Gastrocnemius medialis (tissue), 4 donors: ENCODE results near the gene GLB1L2.

Source experiments
- POLR2A ChIP-seq, 2 donors: fragments of 450-650 bp; IDR thresholded peaks; one replicate each; pipeline ENCODE4 v1.6.1; 2017; ENCODE audit warnings: antibody characterized with exemption in 2 of 2, mild to moderate bottlenecking in 2 of 2, moderate library complexity in 2 of 2
- TF ChIP-seq, protein P1 (sequence below), 5 experiments: fragments of 450-650 bp in 3 of 5; fragments of 200-600 bp in 2 of 5; sonication (generic) in 2 of 5; IDR thresholded peaks in 4 of 5; conservative IDR thresholded peaks in 1 of 5; 1 replicate in 4 of 5; 2 replicates in 1 of 5; pipeline ENCODE4 v1.5.1; 2016 to 2019; ENCODE audit warnings: antibody characterized with exemption in 5 of 5, mild to moderate bottlenecking in 3 of 5, moderate library complexity in 3 of 5

GRCh38 chr11:134413826-134414731 lies 82.3 kb downstream of the GLB1L2 start:
- TF ChIP-seq, protein P1, sequence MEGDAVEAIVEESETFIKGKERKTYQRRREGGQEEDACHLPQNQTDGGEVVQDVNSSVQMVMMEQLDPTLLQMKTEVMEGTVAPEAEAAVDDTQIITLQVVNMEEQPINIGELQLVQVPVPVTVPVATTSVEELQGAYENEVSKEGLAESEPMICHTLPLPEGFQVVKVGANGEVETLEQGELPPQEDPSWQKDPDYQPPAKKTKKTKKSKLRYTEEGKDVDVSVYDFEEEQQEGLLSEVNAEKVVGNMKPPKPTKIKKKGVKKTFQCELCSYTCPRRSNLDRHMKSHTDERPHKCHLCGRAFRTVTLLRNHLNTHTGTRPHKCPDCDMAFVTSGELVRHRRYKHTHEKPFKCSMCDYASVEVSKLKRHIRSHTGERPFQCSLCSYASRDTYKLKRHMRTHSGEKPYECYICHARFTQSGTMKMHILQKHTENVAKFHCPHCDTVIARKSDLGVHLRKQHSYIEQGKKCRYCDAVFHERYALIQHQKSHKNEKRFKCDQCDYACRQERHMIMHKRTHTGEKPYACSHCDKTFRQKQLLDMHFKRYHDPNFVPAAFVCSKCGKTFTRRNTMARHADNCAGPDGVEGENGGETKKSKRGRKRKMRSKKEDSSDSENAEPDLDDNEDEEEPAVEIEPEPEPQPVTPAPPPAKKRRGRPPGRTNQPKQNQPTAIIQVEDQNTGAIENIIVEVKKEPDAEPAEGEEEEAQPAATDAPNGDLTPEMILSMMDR (IDR thresholded peaks at IDR 0.05 in 4 of 5, conservative IDR thresholded peaks at IDR 0.05 in 1 of 5) = no peak
- TF ChIP-seq POLR2A (IDR thresholded peaks at IDR 0.05) = no peak
